ENCODE measurements around the gene NDUFA1.

- TF ChIP-seq CTCF (IDR thresholded peaks at IDR 0.05 in 8 of 11, conservative IDR thresholded peaks at IDR 0.05 in 3 of 11) (no peak), POLR2A (IDR thresholded peaks at IDR 0.05) (no peak)
Measured at GRCh38 chrX:119826399-119826959, 45.2 kb upstream of the NDUFA1 start.
